MG63 (cell line): ENCODE results near the gene ACTA2. TPM values are rescaled to one million over a fixed set of nuclear protein-coding genes. Genes with fewer than 3 reads are reported as not detected.

Experiments used
- DNase-seq: peaks from one replicate; pipeline ENCODE4 v3.0.0-alpha.2; 2020
- H3K27me3 ChIP-seq: fragments of 250-450 bp; sonication (Bioruptor Pico); 2 replicates; pipeline ENCODE4 v1.5.1; 2020; ENCODE audit warnings: mild to moderate bottlenecking, moderate library complexity
- H3K36me3 ChIP-seq: fragments of 250-450 bp; sonication (Bioruptor Pico); 2 replicates; pipeline ENCODE4 v1.5.1; 2020; ENCODE audit warnings: mild to moderate bottlenecking, moderate library complexity
- H3K4me3 ChIP-seq: fragments of 250-450 bp; sonication (Bioruptor Pico); 2 replicates; pipeline ENCODE4 v1.5.1; 2020; ENCODE audit warnings: mild to moderate bottlenecking, moderate library complexity
- H3K9me3 ChIP-seq: fragments of 250-450 bp; sonication (Bioruptor Pico); 2 replicates; pipeline ENCODE4 v1.5.1; 2020; ENCODE audit warnings: mild to moderate bottlenecking, moderate library complexity
- total RNA-seq: library from RNA; depleted of rRNA; stranded (reverse); fragments of >200 nt; shearing (Covaris generic); gene quantifications from 2 replicates; pipeline ENCODE4 v1.2.3, GENCODE V29; 2014; ENCODE audit warnings: low replicate concordance; rRNA removed

ACTA2 gene
- total RNA-seq: 19.4 and 24.2 TPM in 2 replicates

- Histone ChIP-seq H3K9me3 (no peaks in the 10 kb centered on the region), H3K27me3 (no peaks in the 10 kb centered on the region), H3K4me3 (no peak within 1 kb of the TSS), H3K36me3 (no peaks in the 10 kb centered on the region)
- peak; percentile 83 for DNase-seq
These were observed at the start of gene ACTA2 for GRCh38 chr10:88952647-88953111. Gene ACTA2, minus strand, starts transcription at chr10:88952773. Its CDS starts 3,843 bp downstream, at chr10:88948930.

DNA sequence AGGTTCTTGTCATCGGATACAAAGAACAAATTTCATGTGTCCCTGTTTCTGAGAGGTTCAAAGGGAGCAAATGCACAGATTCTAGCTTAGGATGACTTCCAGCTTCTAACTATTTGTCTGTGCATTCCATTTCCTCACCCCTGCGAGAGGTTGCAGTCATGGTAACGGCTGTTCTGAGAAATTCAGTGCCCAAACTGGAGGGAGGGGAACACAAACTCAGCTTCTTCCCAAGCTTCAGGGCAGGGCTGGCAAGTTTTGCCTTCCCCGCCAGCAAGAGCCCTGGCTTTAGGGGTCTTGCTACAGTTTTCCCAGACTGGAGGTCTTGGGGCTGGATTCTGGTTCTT is 49.1 kb upstream of the ACTA2 start:
- Histone ChIP-seq H3K9me3 (no peaks in the 10 kb centered on the region), H3K4me3 (no peak overlapping the region), H3K27me3 (no peaks in the 10 kb centered on the region), H3K36me3 (peaks cover 8% of the 10 kb centered on the region)
- no peak for DNase-seq

DNA sequence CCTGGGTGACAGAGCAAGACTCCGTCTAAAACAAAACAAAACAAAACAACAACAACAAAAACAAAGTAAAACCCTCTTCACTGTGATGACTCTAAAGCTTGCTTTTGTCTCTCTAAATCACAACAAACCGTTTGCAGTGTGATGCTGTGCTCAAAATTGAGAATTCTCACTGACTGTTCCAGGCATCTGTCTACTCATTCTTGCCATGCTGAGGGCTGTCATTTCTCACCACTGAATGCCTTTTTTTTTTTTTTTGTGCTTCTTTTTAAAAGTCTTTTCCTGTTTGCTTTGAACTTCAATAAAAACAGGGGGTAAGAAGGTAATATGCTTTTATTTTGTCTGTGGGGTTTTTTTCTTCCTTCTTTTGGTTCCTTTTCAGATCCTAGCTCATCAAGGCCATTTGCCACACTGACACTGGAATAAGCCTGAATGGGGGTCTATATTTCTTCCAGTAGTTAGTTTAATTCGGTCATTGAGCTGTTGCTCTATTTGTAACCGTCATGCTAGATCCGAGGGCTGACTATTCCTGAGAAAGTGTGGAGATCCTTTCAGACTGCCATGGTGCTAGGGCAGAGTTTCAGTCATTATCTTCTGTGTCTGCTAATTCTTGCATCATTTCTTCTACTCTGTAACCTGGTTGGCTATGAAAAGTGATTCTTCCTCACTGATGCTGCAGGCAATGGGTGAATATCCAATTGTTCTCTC is 48.6 kb upstream of the ACTA2 start:
- Histone ChIP-seq H3K36me3 (peaks cover 8% of the 10 kb centered on the region), H3K9me3 (no peaks in the 10 kb centered on the region), H3K27me3 (no peaks in the 10 kb centered on the region), H3K4me3 (no peak overlapping the region; the same call in 1 of the 2 replicates)
- no peak for DNase-seq

- DNase-seq: no peak
- peak overlapping the region; percentile 30 for H3K4me3 ChIP-seq
- H3K9me3 ChIP-seq: no peaks in the 10 kb centered on the region
- no peaks in the 10 kb centered on the region for H3K27me3 ChIP-seq
- peaks cover 6% of the 10 kb centered on the region for H3K36me3 ChIP-seq
These were observed 47.1 kb upstream of the ACTA2 start for GRCh38 chr10:88999625-89000024.

DNA sequence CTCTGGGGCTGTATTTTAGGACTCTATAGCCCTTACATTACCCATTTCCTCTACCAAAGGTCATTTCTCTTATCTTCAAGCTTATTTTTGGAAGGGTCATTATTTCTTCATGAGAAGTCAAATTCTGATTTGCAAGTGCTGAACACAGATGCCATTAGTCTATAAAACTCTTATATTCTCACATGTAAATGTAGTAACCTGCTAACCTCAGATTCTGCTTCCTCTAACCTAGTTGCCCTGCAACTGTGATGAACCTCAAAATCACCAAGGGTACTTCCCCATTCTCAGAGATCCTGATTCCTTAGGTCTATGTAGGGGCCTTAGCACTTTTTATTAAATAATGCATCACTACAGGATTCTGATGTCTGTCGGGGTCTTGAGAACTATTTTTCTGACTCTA is 44.4 kb upstream of the ACTA2 start:
- no peak for DNase-seq
- H3K36me3 ChIP-seq: no peaks in the 10 kb centered on the region
- H3K4me3 ChIP-seq: no peak overlapping the region
- H3K9me3 ChIP-seq: no peaks in the 10 kb centered on the region
- no peaks in the 10 kb centered on the region for H3K27me3 ChIP-seq

DNA sequence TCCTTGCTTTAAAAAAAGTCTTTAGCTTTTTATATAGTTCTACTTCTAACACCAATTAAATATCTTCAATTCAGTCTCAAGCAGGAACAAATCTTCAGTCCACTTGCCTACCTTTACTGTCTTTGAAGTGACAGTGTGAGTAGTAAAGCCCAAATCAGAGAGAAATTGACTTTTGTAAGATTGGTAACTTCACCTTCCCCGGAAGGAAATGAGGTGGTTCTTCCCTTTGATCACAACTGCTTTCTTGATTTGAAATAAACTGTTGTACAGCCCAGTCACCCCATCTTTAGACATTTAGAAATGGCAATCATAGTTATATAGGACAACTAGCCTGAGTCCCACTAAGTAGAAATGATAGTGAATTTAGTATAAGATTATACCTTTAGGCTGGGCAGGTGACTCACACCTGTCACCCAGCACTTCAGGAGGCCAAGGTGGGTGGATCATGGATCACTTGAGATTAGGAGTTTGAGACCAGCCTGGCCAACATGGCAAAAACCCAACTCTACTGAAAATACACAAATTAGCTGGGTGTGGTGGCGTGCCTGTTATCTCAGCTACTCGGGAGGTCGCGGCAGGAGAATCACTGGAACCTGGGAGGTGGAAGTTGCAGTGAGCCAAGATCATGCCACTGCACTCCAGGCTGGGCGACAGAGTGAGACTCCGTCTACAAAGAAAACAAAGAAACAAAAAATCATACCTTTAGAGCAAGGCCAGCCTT is 42.7 kb upstream of the ACTA2 start:
- Histone ChIP-seq H3K36me3 (no peaks in the 10 kb centered on the region), H3K9me3 (no peaks in the 10 kb centered on the region), H3K4me3 (no peak overlapping the region), H3K27me3 (no peaks in the 10 kb centered on the region)
- DNase-seq: no peak

DNA sequence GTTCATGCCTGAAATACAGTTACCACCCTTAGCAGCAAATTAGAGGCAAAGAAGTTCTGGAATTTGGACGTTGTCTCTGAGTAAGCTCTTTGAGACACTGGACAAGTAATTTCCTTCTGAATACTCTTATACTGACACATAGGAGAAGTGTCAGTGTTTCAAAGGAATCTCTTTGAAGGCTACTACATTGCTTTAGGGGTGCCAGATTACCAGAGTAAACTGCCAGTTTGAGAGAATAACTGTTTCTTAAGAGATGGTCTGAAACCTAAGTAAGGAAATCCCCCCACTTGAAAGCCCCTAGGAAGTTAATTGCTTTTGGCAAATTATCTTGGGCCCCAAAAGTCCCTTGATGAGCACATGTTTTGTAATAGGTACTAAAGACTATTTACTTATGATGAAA is 41.4 kb upstream of the ACTA2 start:
- H3K9me3 ChIP-seq: no peaks in the 10 kb centered on the region
- no peaks in the 10 kb centered on the region for H3K36me3 ChIP-seq
- DNase-seq: no peak
- H3K4me3 ChIP-seq: peak overlapping the region; percentile 60
- H3K27me3 ChIP-seq: no peaks in the 10 kb centered on the region

- Histone ChIP-seq H3K36me3 (no peaks in the 10 kb centered on the region), H3K9me3 (no peaks in the 10 kb centered on the region), H3K27me3 (no peaks in the 10 kb centered on the region), H3K4me3 (peak overlapping the region; percentile 60)
- DNase-seq: no peak
These were observed 40.5 kb upstream of the ACTA2 start for GRCh38 chr10:88992921-88993524.

GRCh38 chr10:88991899-88992320 is 39.3 kb upstream of the ACTA2 start:
- peak overlapping the region; percentile 60 for H3K4me3 ChIP-seq
- DNase-seq: no peak

DNA sequence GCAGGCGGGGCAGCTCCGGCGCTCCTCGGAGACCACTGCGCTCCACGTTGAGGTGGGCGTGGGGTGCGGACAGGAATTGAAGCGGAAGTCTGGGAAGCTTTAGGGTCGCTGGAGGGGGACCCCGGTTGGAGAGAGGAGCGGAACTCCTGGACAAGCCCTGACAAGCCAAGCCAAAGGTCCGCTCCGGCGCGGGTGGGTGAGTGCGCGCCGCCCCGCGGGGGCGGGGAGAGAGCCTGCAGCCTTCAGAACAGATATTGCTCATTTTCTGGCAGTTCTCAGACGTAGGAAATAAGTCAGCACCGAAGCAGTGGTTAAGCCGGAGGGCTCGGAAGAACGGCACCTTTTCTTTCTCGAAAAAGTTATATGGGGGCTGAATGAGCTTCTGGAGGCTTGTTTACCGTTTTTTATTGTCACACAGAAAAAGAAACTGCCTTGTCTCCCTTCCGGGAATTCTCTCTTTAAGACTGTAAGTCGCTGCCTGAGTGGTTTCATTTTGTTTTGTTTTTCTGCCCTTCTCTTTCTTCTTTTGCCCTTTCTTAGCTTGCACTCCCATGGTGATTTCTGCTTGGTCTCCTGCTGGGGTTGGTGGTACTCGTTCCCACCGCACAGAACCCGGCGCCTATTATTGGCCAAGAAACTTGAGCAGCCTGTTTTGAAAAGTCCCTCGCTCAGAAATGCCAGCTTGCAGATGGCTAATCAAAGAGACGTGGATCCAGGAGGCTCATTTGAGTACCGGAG is 38.8 kb upstream of the ACTA2 start:
- H3K4me3 ChIP-seq: peak overlapping the region; percentile 60
- H3K27me3 ChIP-seq: no peaks in the 10 kb centered on the region
- peak; percentile 75 for DNase-seq
- no peaks in the 10 kb centered on the region for H3K9me3 ChIP-seq
- no peaks in the 10 kb centered on the region for H3K36me3 ChIP-seq

More at GRCh38 chr10:88991899-88992320, 39.3 kb upstream of the ACTA2 start:
- H3K9me3 ChIP-seq: no peaks in the 10 kb centered on the region
- H3K27me3 ChIP-seq: no peaks in the 10 kb centered on the region
- H3K36me3 ChIP-seq: no peaks in the 10 kb centered on the region

GRCh38 chr10:88990384-88991160 is 38.0 kb upstream of the ACTA2 start, which contains the start of gene FAS:
Gene FAS, plus strand, starts transcription at chr10:88990798. Its CDS starts 79 bp downstream, at chr10:88990877.
- DNase-seq: peak; percentile 83

DNA sequence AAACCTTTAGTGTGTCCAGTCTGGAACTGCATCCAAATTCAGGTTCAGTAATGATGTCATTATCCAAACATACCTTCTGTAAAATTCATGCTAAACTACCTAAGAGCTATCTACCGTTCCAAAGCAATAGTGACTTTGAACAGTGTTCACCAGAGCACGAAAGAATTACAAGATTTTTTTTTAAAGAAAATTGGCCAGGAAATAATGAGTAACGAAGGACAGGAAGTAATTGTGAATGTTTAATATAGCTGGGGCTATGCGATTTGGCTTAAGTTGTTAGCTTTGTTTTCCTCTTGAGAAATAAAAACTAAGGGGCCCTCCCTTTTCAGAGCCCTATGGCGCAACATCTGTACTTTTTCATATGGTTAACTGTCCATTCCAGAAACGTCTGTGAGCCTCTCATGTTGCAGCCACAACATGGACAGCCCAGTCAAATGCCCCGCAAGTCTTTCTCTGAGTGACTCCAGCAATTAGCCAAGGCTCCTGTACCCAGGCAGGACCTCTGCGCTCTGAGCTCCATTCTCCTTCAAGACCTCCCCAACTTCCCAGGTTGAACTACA is 37.3 kb upstream of the ACTA2 start:
- no peaks in the 10 kb centered on the region for H3K9me3 ChIP-seq
- no peaks in the 10 kb centered on the region for H3K27me3 ChIP-seq
- peak overlapping the region; percentile 60 for H3K4me3 ChIP-seq
- DNase-seq: peak; percentile 54
- no peaks in the 10 kb centered on the region for H3K36me3 ChIP-seq

More at GRCh38 chr10:88990384-88991160, 38.0 kb upstream of the ACTA2 start, which contains the start of gene FAS:
- no peaks in the 10 kb centered on the region for H3K36me3 ChIP-seq
- peak within 1 kb of the TSS; percentile 60 for H3K4me3 ChIP-seq
- no peaks in the 10 kb centered on the region for H3K9me3 ChIP-seq
- H3K27me3 ChIP-seq: no peaks in the 10 kb centered on the region

DNA sequence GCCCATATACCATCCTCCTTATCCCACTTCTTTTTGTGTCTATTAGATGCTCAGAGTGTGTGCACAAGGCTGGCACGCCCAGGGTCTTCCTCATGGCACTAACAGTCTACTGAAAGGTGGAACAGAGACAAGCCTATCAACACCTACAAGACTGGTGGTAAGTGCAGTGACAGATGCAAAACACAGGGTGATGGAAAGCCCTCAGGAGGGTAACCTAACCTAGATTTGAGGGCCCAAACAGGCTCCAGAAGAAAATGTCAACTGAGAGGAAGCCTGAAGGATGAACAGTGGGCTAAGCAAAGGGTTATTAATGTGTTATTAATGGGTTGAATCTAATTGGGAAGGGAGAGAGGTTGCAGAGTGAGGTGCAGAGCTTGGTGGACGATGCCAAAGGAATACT is 36.9 kb upstream of the ACTA2 start:
- Histone ChIP-seq H3K9me3 (no peaks in the 10 kb centered on the region), H3K27me3 (no peaks in the 10 kb centered on the region), H3K4me3 (peak overlapping the region; percentile 60; the same call in 1 of the 2 replicates), H3K36me3 (no peaks in the 10 kb centered on the region)
- no peak for DNase-seq

- Histone ChIP-seq H3K4me3 (no peak overlapping the region), H3K9me3 (no peaks in the 10 kb centered on the region), H3K36me3 (no peaks in the 10 kb centered on the region), H3K27me3 (no peaks in the 10 kb centered on the region)
- no peak for DNase-seq
These were observed 35.3 kb upstream of the ACTA2 start for GRCh38 chr10:88987840-88988239.

- no peak overlapping the region for H3K4me3 ChIP-seq
- DNase-seq: no peak
- no peaks in the 10 kb centered on the region for H3K27me3 ChIP-seq
- H3K9me3 ChIP-seq: no peaks in the 10 kb centered on the region
- H3K36me3 ChIP-seq: no peaks in the 10 kb centered on the region
These were observed 34.7 kb upstream of the ACTA2 start for GRCh38 chr10:88987243-88987725.
